Right lobe of liver (tissue), 6 donors: ENCODE data around the gene CHAD. TPM values are rescaled to one million over a fixed set of nuclear protein-coding genes. Genes with fewer than 3 reads are reported as not detected.

Experiments
- ATAC-seq, 4 donors: fragments of 200-7000 bp; cut with Tn5 transposase; one replicate each; pipeline ENCODE4 v1.9.1; 2020; ENCODE audit warnings: mild to moderate bottlenecking in 4 of 4, moderate library complexity in 4 of 4
- DNase-seq, 3 donors: peaks; one replicate each; pipeline ENCODE4 v3.0.0-alpha.2; 2020
- H3K27ac ChIP-seq, 3 donors: fragments of 200-600 bp; one replicate each; pipeline ENCODE4 v1.8.0; 2022
- H3K27me3 ChIP-seq, 2 donors: fragments of 200-600 bp; one replicate each; pipeline ENCODE4 v1.8.0; 2022
- H3K36me3 ChIP-seq, 4 donors: fragments of 200-600 bp; sonication (generic) in 1 of 4; one replicate each; pipeline versions ENCODE4 v1.5.1 to v1.8.0; 2017 to 2022; ENCODE audit warnings: control low read depth in 1 of 4
- H3K4me1 ChIP-seq, 4 donors: fragments of 200-600 bp; sonication (generic) in 1 of 4; one replicate each; pipeline versions ENCODE4 v1.5.1 to v1.8.0; 2017 to 2022; ENCODE audit warnings: control low read depth in 1 of 4
- H3K4me3 ChIP-seq, 3 donors: fragments of 200-600 bp; one replicate each; pipeline ENCODE4 v1.8.0; 2022
- H3K9me3 ChIP-seq, 4 donors: fragments of 200-600 bp; sonication (generic) in 1 of 4; one replicate each; pipeline versions ENCODE4 v1.5.1 to v1.8.0; 2017 to 2022; ENCODE audit warnings: control low read depth in 1 of 4
- CTCF ChIP-seq, 4 donors: fragments of 200-600 bp in 3 of 4; fragments of 450-650 bp in 1 of 4; IDR thresholded peaks; one replicate each; pipeline versions ENCODE4 v1.5.1 to v1.8.0; 2016 to 2022; ENCODE audit warnings: antibody characterized with exemption in 4 of 4, mild to moderate bottlenecking in 2 of 4
- POLR2A ChIP-seq: fragments of 450-650 bp; IDR thresholded peaks from one replicate; pipeline ENCODE4 v1.6.1; 2017; ENCODE audit warnings: antibody characterized with exemption, mild to moderate bottlenecking
- WGBS: methylation state at CpG from one replicate; pipeline ENCODE4 v1.1.6; 2018; ENCODE audit warnings: low coverage, low lambda C conversion rate; ENCODE audit not compliant: insufficient coverage; ENCODE audit errors: missing lambda C conversion rate; 5-methylcytosine and 5-hydroxymethylcytosine counted together
- intact Hi-C, 2 donors: fragments of 100-400 bp; cut with DNase I; formaldehyde crosslinking; loops; one replicate each; pipeline versions ENCODE4 v1.11.2 to v1.14.1; 2022
- total RNA-seq, 6 experiments: library from RNA; depleted of rRNA in 2 of 6; stranded (reverse); fragments of >200 nt in 2 of 6; fragmentation: NEBNext Ultra II Directional in 3 of 6; extraction: Animal tissue kit (Norgen Biotek cat#: 25700) in 3 of 6; gene quantifications; one replicate each; pipeline versions ENCODE4 v1.1.0 to v1.2.4, GENCODE V29; 2016 to 2023
- donor health status: DM: no; HTN: yes; CAD: no.
- donor health status: DM: no; HTN: no; CAD: no.
- donor health status: DM: no; HTN: no; CAD: no.
- donor health status: DM: no; HTN: yes; CAD: no.
- donor health status: DM: no; HTN: yes; CAD: no.

The CHAD gene
- total RNA-seq, 6 experiments from 2014 or later: 1.0 to 11.3 (median 3.8) TPM

GRCh38 chr17:50439008-50439407 is 29.7 kb downstream of the CHAD start:
- no peak for ATAC-seq
- no peak for DNase-seq
- no peaks in the 10 kb centered on the region for H3K36me3 ChIP-seq
- no peak overlapping the region for H3K4me3 ChIP-seq
- TF ChIP-seq POLR2A: no peak
- TF ChIP-seq CTCF (IDR thresholded peaks at IDR 0.05): no peak
- intact Hi-C loops: no loop called here
- WGBS: 88% methylated on average over 3 of the region's 4 CpGs
- H3K9me3 ChIP-seq: no peaks in the 10 kb centered on the region
- no peak overlapping the region for H3K27ac ChIP-seq
- no peaks in the 10 kb centered on the region for H3K27me3 ChIP-seq
- H3K4me1 ChIP-seq: peaks cover 0 to 34% (median 17%) of the 10 kb centered on the region in 4 donors

GRCh38 chr17:50437409-50437808 is 31.3 kb downstream of the CHAD start:
- H3K4me3 ChIP-seq: no peak overlapping the region
- H3K27ac ChIP-seq: no peak overlapping the region
- no peaks in the 10 kb centered on the region for H3K9me3 ChIP-seq
- no peaks in the 10 kb centered on the region for H3K36me3 ChIP-seq
- DNase-seq (no peak), ATAC-seq (no peak)
- no peak for TF ChIP-seq CTCF (IDR thresholded peaks at IDR 0.05)
- TF ChIP-seq POLR2A: no peak
- peaks cover 0 to 24% (median 11%) of the 10 kb centered on the region in 4 donors for H3K4me1 ChIP-seq
- H3K27me3 ChIP-seq: no peaks in the 10 kb centered on the region
- 100% methylated on average over 2 of the region's 4 CpGs for WGBS
- intact Hi-C loops: no loop called here

- Histone ChIP-seq H3K36me3 (no peaks in the 10 kb centered on the region), H3K4me3 (no peak overlapping the region), H3K4me1 (peaks cover 0 to 25% (median 12%) of the 10 kb centered on the region in 4 donors), H3K9me3 (no peaks in the 10 kb centered on the region), H3K27me3 (no peaks in the 10 kb centered on the region), H3K27ac (no peak overlapping the region)
- ATAC-seq (no peak), DNase-seq (no peak)
- intact Hi-C loops: no loop called here
- WGBS: 78% methylated on average over 2 of the region's 4 CpGs
- no peak for TF ChIP-seq CTCF (IDR thresholded peaks at IDR 0.05)
- TF ChIP-seq POLR2A: no peak
Observed at GRCh38 chr17:50432125-50432762, 36.4 kb downstream of the CHAD start.

GRCh38 chr17:50430821-50431618 is 37.7 kb downstream of the CHAD start:
- WGBS: 90% methylated on average over 2 of the region's 4 CpGs
- H3K36me3 ChIP-seq: no peaks in the 10 kb centered on the region

More at GRCh38 chr17:50430821-50431618, 37.7 kb downstream of the CHAD start:
- Histone ChIP-seq H3K27ac (no peak overlapping the region), H3K9me3 (no peaks in the 10 kb centered on the region), H3K27me3 (no peaks in the 10 kb centered on the region), H3K4me1 (peaks cover 0 to 29% (median 13%) of the 10 kb centered on the region in 4 donors), H3K4me3 (no peak overlapping the region)
- intact Hi-C loops: no loop called here
- TF ChIP-seq CTCF (IDR thresholded peaks at IDR 0.05): no peak
- TF ChIP-seq POLR2A: no peak
- ATAC-seq (no peak), DNase-seq (no peak)
